ENCODE results near the gene MAP4K3. TPM values are rescaled to one million over a fixed set of nuclear protein-coding genes. Genes with fewer than 3 reads are reported as not detected.

The MAP4K3 gene
- total RNA-seq, 3 donors from 2014 or later = 56.2 to 101 (median 69.8) TPM

DNA sequence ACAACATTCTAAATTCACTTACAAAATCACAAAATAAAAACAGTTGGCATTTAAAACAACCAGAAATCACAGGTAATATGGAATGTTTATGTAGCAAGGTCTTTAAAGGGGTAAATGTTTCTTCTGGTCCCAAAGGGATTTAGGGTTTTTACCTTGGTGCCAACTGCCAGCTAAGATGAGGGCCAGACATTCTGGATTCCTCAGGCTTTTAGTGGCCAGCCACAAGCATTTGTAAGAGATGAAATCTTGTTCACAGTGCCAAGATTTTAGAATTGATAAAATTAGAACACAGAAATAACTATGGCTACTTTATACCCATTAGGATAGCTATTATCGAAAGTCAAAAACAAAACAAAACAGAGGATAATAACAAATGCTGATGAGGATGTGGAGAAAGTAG is 132.9 kb downstream of the MAP4K3 start:
- Histone ChIP-seq H3K27me3 (no peaks in the 10 kb centered on the region), H3K9me3 (no peaks in the 10 kb centered on the region), H3K36me3 (no peaks in the 10 kb centered on the region), H3K27ac (no peak overlapping the region), H3K4me1 (no peaks in the 10 kb centered on the region), H3K4me3 (no peak overlapping the region)
- DNase-seq (ENCODE audit: low spot score in 2 of 2) = no peak
- intact Hi-C loops (cut with DNase I; ENCODE audit: low total_unique reads) = no loop called here
- TF ChIP-seq POLR2AphosphoS5 (IDR thresholded peaks at IDR 0.05) (no peak), POLR2A (IDR thresholded peaks at IDR 0.05) (no peak)
- TF ChIP-seq, protein P1, sequence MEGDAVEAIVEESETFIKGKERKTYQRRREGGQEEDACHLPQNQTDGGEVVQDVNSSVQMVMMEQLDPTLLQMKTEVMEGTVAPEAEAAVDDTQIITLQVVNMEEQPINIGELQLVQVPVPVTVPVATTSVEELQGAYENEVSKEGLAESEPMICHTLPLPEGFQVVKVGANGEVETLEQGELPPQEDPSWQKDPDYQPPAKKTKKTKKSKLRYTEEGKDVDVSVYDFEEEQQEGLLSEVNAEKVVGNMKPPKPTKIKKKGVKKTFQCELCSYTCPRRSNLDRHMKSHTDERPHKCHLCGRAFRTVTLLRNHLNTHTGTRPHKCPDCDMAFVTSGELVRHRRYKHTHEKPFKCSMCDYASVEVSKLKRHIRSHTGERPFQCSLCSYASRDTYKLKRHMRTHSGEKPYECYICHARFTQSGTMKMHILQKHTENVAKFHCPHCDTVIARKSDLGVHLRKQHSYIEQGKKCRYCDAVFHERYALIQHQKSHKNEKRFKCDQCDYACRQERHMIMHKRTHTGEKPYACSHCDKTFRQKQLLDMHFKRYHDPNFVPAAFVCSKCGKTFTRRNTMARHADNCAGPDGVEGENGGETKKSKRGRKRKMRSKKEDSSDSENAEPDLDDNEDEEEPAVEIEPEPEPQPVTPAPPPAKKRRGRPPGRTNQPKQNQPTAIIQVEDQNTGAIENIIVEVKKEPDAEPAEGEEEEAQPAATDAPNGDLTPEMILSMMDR (IDR thresholded peaks at IDR 0.05) = no peak

DNA sequence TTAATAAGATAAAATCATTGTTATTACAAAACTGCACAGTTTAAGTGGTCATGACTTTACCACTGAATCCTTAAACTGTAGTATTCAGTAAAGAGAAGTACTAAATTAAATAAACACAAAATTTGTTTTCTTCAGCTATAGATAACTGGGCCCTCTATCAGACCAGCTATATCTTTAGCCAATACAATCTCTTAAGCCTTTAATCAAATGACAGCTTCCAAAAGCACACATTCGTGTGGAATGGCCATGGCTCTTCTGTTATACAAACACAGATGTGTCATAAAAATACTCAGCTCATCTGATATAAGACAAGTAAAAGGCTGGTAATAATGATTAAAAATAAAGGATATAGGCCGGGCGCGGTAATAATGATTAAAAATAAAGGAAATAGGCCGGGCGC is 135.7 kb downstream of the MAP4K3 start:
- no peaks in the 10 kb centered on the region for H3K9me3 ChIP-seq
- no peak overlapping the region for H3K27ac ChIP-seq
- TF ChIP-seq POLR2A (IDR thresholded peaks at IDR 0.05) (no peak), POLR2AphosphoS5 (IDR thresholded peaks at IDR 0.05) (no peak)
- TF ChIP-seq, protein P1 (IDR thresholded peaks at IDR 0.05) = no peak
- intact Hi-C loops (cut with DNase I; ENCODE audit: low total_unique reads) = no loop called here
- H3K36me3 ChIP-seq = no peaks in the 10 kb centered on the region
- H3K4me1 ChIP-seq = no peaks in the 10 kb centered on the region
- no peaks in the 10 kb centered on the region for H3K27me3 ChIP-seq
- no peak overlapping the region for H3K4me3 ChIP-seq
- no peak for DNase-seq (ENCODE audit: low spot score in 2 of 2)

DNA sequence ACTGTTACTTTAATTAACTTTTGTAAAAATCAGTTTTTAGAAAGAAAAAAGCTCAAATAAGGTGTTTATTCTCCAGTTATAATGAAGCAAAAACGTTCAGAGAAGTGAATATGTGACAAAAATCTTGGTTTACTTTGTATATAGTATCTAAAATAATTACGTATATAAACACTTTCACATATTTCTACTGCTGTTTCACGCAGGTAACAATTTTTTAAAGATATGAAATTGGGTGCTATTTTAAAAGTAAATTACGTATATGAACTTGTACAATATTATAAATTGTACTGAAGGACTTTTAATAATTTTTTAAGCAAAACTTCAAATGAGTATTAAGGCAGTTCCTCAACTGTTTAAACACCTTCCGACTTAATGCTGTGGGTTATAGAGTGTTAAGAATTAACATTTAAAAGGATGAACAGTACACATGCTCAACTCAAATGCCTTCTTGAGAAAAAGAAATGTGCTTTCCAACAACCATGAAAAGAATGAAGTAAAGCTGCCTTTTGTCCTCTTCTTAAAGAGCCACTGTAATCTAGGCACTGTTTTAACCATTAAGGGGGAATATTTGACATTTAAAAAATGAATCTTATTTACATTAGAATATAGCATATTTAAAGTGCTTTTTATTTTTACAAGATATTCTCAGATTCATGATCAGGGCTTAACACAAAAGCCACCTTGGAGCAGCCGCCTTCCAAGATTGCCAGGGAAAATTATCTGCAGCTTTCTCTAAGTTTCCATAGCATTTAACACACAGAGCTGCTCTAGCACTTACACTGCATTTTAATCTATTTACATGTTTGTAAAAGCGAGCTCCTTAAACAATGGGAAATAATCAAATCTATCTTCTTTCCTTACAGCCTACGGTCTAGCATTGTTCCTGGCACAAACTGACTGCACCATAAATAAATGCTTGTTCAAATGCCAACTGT is 136.8 kb downstream of the MAP4K3 start:
- intact Hi-C loops (cut with DNase I; ENCODE audit: low total_unique reads) = no loop called here
- no peaks in the 10 kb centered on the region for H3K36me3 ChIP-seq
- H3K9me3 ChIP-seq = no peaks in the 10 kb centered on the region
- no peak for DNase-seq (ENCODE audit: low spot score in 2 of 2)
- H3K27ac ChIP-seq = no peak overlapping the region
- no peak overlapping the region for H3K4me3 ChIP-seq
- no peaks in the 10 kb centered on the region for H3K27me3 ChIP-seq
- TF ChIP-seq, protein P1 (IDR thresholded peaks at IDR 0.05) = no peak
- TF ChIP-seq POLR2A (IDR thresholded peaks at IDR 0.05) = no peak
- H3K4me1 ChIP-seq = no peaks in the 10 kb centered on the region

DNA sequence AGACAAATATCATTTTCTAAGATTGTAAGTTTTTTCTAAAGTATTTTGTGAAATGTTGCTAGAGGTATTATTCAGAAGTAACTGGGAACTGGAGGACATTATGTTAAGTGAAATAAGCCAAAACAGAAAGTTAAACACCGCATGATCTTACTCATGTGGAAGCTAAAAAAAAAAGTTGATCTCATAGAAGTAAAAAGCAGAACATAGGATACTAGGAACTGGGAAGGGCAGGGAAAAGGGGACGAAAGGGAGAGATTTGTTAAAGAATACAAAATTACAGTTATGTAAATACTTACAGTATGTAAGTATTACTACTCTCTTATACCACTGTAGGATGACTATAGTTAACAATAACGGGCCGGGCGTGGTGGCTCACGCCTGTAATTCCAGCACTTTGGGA is 146.7 kb downstream of the MAP4K3 start:
- DNase-seq (ENCODE audit: low spot score in 2 of 2) = no peak
- intact Hi-C loops (cut with DNase I; ENCODE audit: low total_unique reads) = no loop called here
- Histone ChIP-seq H3K4me3 (no peak overlapping the region), H3K9me3 (no peaks in the 10 kb centered on the region), H3K4me1 (no peaks in the 10 kb centered on the region), H3K36me3 (peaks cover 3% of the 10 kb centered on the region), H3K27me3 (no peaks in the 10 kb centered on the region), H3K27ac (no peak overlapping the region)
- no peak for TF ChIP-seq POLR2A (IDR thresholded peaks at IDR 0.05)
- TF ChIP-seq, protein P1 (IDR thresholded peaks at IDR 0.05) = no peak
- no peak for TF ChIP-seq POLR2AphosphoS5 (IDR thresholded peaks at IDR 0.05)

DNA sequence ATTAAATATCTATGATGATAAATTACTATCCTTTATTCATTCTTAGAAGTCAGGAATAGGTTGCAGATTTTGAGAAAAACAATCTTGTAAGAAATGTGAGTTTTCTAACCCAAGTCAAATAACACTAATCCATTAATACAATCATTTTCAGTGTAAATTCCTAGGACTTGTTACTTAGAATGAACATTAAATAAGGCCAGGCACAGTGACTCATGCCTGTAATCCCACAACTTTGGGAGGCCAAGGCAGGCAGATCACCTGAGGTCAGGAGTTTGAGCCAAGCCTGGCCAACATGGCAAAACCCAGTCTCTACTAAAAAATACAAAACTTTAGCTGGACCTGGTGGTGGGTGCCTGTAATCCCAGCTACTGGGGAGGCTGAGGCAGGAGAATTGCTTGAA is 147.5 kb downstream of the MAP4K3 start:
- Histone ChIP-seq H3K27ac (no peak overlapping the region), H3K27me3 (no peaks in the 10 kb centered on the region), H3K9me3 (no peaks in the 10 kb centered on the region), H3K36me3 (peaks cover 3% of the 10 kb centered on the region), H3K4me1 (no peaks in the 10 kb centered on the region), H3K4me3 (no peak overlapping the region)
- intact Hi-C loops (cut with DNase I; ENCODE audit: low total_unique reads) = no loop called here
- TF ChIP-seq, protein P1 (IDR thresholded peaks at IDR 0.05) = no peak
- TF ChIP-seq POLR2AphosphoS5 (IDR thresholded peaks at IDR 0.05) = no peak
- no peak for TF ChIP-seq POLR2A (IDR thresholded peaks at IDR 0.05)
- DNase-seq (ENCODE audit: low spot score in 2 of 2) = no peak

Data from breast epithelium (tissue), 4 donors.